ENCODE results near the gene ATP12A. TPM values are rescaled to one million over a fixed set of nuclear protein-coding genes. Genes with fewer than 3 reads are reported as not detected.
A peak's percentile ranks its signal among the peaks of the same experiment; 100 is the strongest.

The ATP12A gene
- polyA plus RNA-seq, result not detected
- long read RNA-seq, donor 1, result 0 reads
- long read RNA-seq, donor 2, result 0 reads
- long read RNA-seq, donor 3, result 0 reads
- long read RNA-seq, donor 4, result 0 reads
- long read RNA-seq, donor 5, result 0 reads
- long read RNA-seq, donor 6, result 0 reads
- long read RNA-seq, donor 7, result 0 reads
- long read RNA-seq, donor 8, result 0 reads
- long read RNA-seq, donor 9, result 0 reads
- long read RNA-seq, donor 10, result 0 reads
- long read RNA-seq, donor 11, result 0 reads

- H3K4me1 ChIP-seq (ENCODE audit: control insufficient read depth, insufficient read depth, low read length), result no peaks in the 10 kb centered on the region
- peaks cover 55% of the 10 kb centered on the region for H3K27me3 ChIP-seq (ENCODE audit: control insufficient read depth, insufficient read depth, low read length)
- no peak for DNase-seq
- no peak within 1 kb of the TSS for H3K27ac ChIP-seq (ENCODE audit: low read length)
- no peaks in the 10 kb centered on the region for H3K36me3 ChIP-seq (ENCODE audit: control insufficient read depth, insufficient read depth, low read length)
- peaks cover 3% of the 10 kb centered on the region for H3K9me3 ChIP-seq (ENCODE audit: control insufficient read depth, low read depth, low read length)
- no CpG with 5 or more reads among the region's 75 CpGs for WGBS (ENCODE audit: insufficient coverage, low lambda C conversion rate)
- H3K4me3 ChIP-seq (ENCODE audit: low read length), result no peak within 1 kb of the TSS
Observed at GRCh38 chr13:24680258-24680920, at the start of gene ATP12A. Gene ATP12A, plus strand, starts transcription at chr13:24680408. Its CDS starts 336 bp downstream, at chr13:24680744.

- Histone ChIP-seq H3K9me3 (ENCODE audit: control insufficient read depth, low read depth, low read length) (peaks cover 3% of the 10 kb centered on the region), H3K4me1 (ENCODE audit: control insufficient read depth, insufficient read depth, low read length) (no peaks in the 10 kb centered on the region), H3K4me3 (ENCODE audit: low read length) (no peak overlapping the region), H3K36me3 (ENCODE audit: control insufficient read depth, insufficient read depth, low read length) (no peaks in the 10 kb centered on the region), H3K27me3 (ENCODE audit: control insufficient read depth, insufficient read depth, low read length) (no peaks in the 10 kb centered on the region), H3K27ac (ENCODE audit: low read length) (no peak overlapping the region)
- DNase-seq, result no peak
- WGBS (ENCODE audit: insufficient coverage, low lambda C conversion rate), result 75% methylated on average over 2 of the region's 13 CpGs
Observed at GRCh38 chr13:24630851-24631620, 49.2 kb upstream of the ATP12A start.

- no peak for DNase-seq
- H3K4me3 ChIP-seq (ENCODE audit: low read length), result no peak overlapping the region
- H3K9me3 ChIP-seq (ENCODE audit: control insufficient read depth, low read depth, low read length), result peaks cover 3% of the 10 kb centered on the region
- H3K4me1 ChIP-seq (ENCODE audit: control insufficient read depth, insufficient read depth, low read length), result no peaks in the 10 kb centered on the region
- no peaks in the 10 kb centered on the region for H3K36me3 ChIP-seq (ENCODE audit: control insufficient read depth, insufficient read depth, low read length)
- no CpG with 5 or more reads among the region's 5 CpGs for WGBS (ENCODE audit: insufficient coverage, low lambda C conversion rate)
- no peaks in the 10 kb centered on the region for H3K27me3 ChIP-seq (ENCODE audit: control insufficient read depth, insufficient read depth, low read length)
- H3K27ac ChIP-seq (ENCODE audit: low read length), result no peak overlapping the region
Observed at GRCh38 chr13:24631922-24632321, 48.3 kb upstream of the ATP12A start.

GRCh38 chr13:24632382-24633121 lies 47.7 kb upstream of the ATP12A start:
- H3K4me3 ChIP-seq (ENCODE audit: low read length), result no peak overlapping the region
- no peaks in the 10 kb centered on the region for H3K36me3 ChIP-seq (ENCODE audit: control insufficient read depth, insufficient read depth, low read length)
- no peaks in the 10 kb centered on the region for H3K9me3 ChIP-seq (ENCODE audit: control insufficient read depth, low read depth, low read length)
- H3K27me3 ChIP-seq (ENCODE audit: control insufficient read depth, insufficient read depth, low read length), result peaks cover under 1% of the 10 kb centered on the region
- no peak for DNase-seq
- WGBS (ENCODE audit: insufficient coverage, low lambda C conversion rate), result no CpG with 5 or more reads among the region's 6 CpGs
- H3K27ac ChIP-seq (ENCODE audit: low read length), result no peak overlapping the region
- no peaks in the 10 kb centered on the region for H3K4me1 ChIP-seq (ENCODE audit: control insufficient read depth, insufficient read depth, low read length)

GRCh38 chr13:24636776-24637175 lies 43.4 kb upstream of the ATP12A start:
- Histone ChIP-seq H3K27ac (ENCODE audit: low read length) (no peak overlapping the region), H3K4me3 (ENCODE audit: low read length) (no peak overlapping the region), H3K36me3 (ENCODE audit: control insufficient read depth, insufficient read depth, low read length) (no peaks in the 10 kb centered on the region), H3K9me3 (ENCODE audit: control insufficient read depth, low read depth, low read length) (no peaks in the 10 kb centered on the region), H3K4me1 (ENCODE audit: control insufficient read depth, insufficient read depth, low read length) (no peaks in the 10 kb centered on the region), H3K27me3 (ENCODE audit: control insufficient read depth, insufficient read depth, low read length) (peaks cover 4% of the 10 kb centered on the region)
- no CpG with 5 or more reads among the region's 8 CpGs for WGBS (ENCODE audit: insufficient coverage, low lambda C conversion rate)
- no peak for DNase-seq

GRCh38 chr13:24638096-24638495 lies 42.1 kb upstream of the ATP12A start:
- no peaks in the 10 kb centered on the region for H3K9me3 ChIP-seq (ENCODE audit: control insufficient read depth, low read depth, low read length)
- no CpG with 5 or more reads among the region's 23 CpGs for WGBS (ENCODE audit: insufficient coverage, low lambda C conversion rate)
- no peak overlapping the region for H3K27ac ChIP-seq (ENCODE audit: low read length)
- no peak for DNase-seq
- peaks cover 4% of the 10 kb centered on the region for H3K27me3 ChIP-seq (ENCODE audit: control insufficient read depth, insufficient read depth, low read length)
- no peaks in the 10 kb centered on the region for H3K4me1 ChIP-seq (ENCODE audit: control insufficient read depth, insufficient read depth, low read length)
- no peaks in the 10 kb centered on the region for H3K36me3 ChIP-seq (ENCODE audit: control insufficient read depth, insufficient read depth, low read length)
- H3K4me3 ChIP-seq (ENCODE audit: low read length), result no peak overlapping the region

GRCh38 chr13:24640752-24641151 lies 39.5 kb upstream of the ATP12A start:
- Histone ChIP-seq H3K9me3 (ENCODE audit: control insufficient read depth, low read depth, low read length) (no peaks in the 10 kb centered on the region), H3K4me3 (ENCODE audit: low read length) (no peak overlapping the region), H3K27ac (ENCODE audit: low read length) (no peak overlapping the region), H3K36me3 (ENCODE audit: control insufficient read depth, insufficient read depth, low read length) (no peaks in the 10 kb centered on the region), H3K4me1 (ENCODE audit: control insufficient read depth, insufficient read depth, low read length) (no peaks in the 10 kb centered on the region), H3K27me3 (ENCODE audit: control insufficient read depth, insufficient read depth, low read length) (peaks cover 4% of the 10 kb centered on the region)
- DNase-seq, result no peak
- no CpG with 5 or more reads among the region's 4 CpGs for WGBS (ENCODE audit: insufficient coverage, low lambda C conversion rate)

GRCh38 chr13:24642219-24642618 lies 38.0 kb upstream of the ATP12A start:
- peaks cover 4% of the 10 kb centered on the region for H3K27me3 ChIP-seq (ENCODE audit: control insufficient read depth, insufficient read depth, low read length)
- no peaks in the 10 kb centered on the region for H3K4me1 ChIP-seq (ENCODE audit: control insufficient read depth, insufficient read depth, low read length)
- WGBS (ENCODE audit: insufficient coverage, low lambda C conversion rate), result no CpG with 5 or more reads among the region's 6 CpGs
- no peak overlapping the region for H3K27ac ChIP-seq (ENCODE audit: low read length)
- no peak for DNase-seq
- H3K9me3 ChIP-seq (ENCODE audit: control insufficient read depth, low read depth, low read length), result no peaks in the 10 kb centered on the region
- H3K4me3 ChIP-seq (ENCODE audit: low read length), result no peak overlapping the region
- H3K36me3 ChIP-seq (ENCODE audit: control insufficient read depth, insufficient read depth, low read length), result no peaks in the 10 kb centered on the region

GRCh38 chr13:24644036-24644435 lies 36.2 kb upstream of the ATP12A start:
- no CpG with 5 or more reads among the region's 1 CpG for WGBS (ENCODE audit: insufficient coverage, low lambda C conversion rate)
- Histone ChIP-seq H3K9me3 (ENCODE audit: control insufficient read depth, low read depth, low read length) (no peaks in the 10 kb centered on the region), H3K27ac (ENCODE audit: low read length) (no peak overlapping the region), H3K27me3 (ENCODE audit: control insufficient read depth, insufficient read depth, low read length) (no peaks in the 10 kb centered on the region), H3K36me3 (ENCODE audit: control insufficient read depth, insufficient read depth, low read length) (no peaks in the 10 kb centered on the region), H3K4me3 (ENCODE audit: low read length) (no peak overlapping the region), H3K4me1 (ENCODE audit: control insufficient read depth, insufficient read depth, low read length) (no peaks in the 10 kb centered on the region)
- peak in 1 of 2 donors; percentile 40 for DNase-seq

GRCh38 chr13:24648271-24648670 lies 31.9 kb upstream of the ATP12A start:
- H3K36me3 ChIP-seq (ENCODE audit: control insufficient read depth, insufficient read depth, low read length), result no peaks in the 10 kb centered on the region
- no peak overlapping the region for H3K27ac ChIP-seq (ENCODE audit: low read length)
- no peak for DNase-seq
- H3K27me3 ChIP-seq (ENCODE audit: control insufficient read depth, insufficient read depth, low read length), result no peaks in the 10 kb centered on the region
- H3K4me3 ChIP-seq (ENCODE audit: low read length), result no peak overlapping the region
- no peaks in the 10 kb centered on the region for H3K9me3 ChIP-seq (ENCODE audit: control insufficient read depth, low read depth, low read length)
- H3K4me1 ChIP-seq (ENCODE audit: control insufficient read depth, insufficient read depth, low read length), result no peaks in the 10 kb centered on the region
